H1 (cell line): ENCODE measurements around the gene ASTN2. TPM values are rescaled to one million over a fixed set of nuclear protein-coding genes. Genes with fewer than 3 reads are reported as not detected.

Experiments used
- CTCF ChIA-PET: fragments of 300-600 bp; sonication (Branson Sonifier 250); formaldehyde crosslinking; loops from one replicate; lab custom pipeline; 2021; ENCODE audit not compliant: partially characterized antibody; lab: Charles Lee
- POLR2A ChIA-PET: fragments of 300-600 bp; sonication (Branson Sonifier 250); formaldehyde crosslinking; loops from one replicate; lab custom pipeline; 2021; ENCODE audit warnings: inconsistent platforms; ENCODE audit not compliant: partially characterized antibody; lab: Charles Lee
- DNase-seq, 2 experiments: peaks; one replicate each; pipeline versions ENCODE4 v3.0.0 to v3.0.0-alpha.2; 2010 to 2022; ENCODE audit warnings: low spot score in 2 of 2, low read depth in 1 of 2, mixed read lengths in 1 of 2
- FAIRE-seq: peaks from 2 replicates; lab custom pipeline; 2011; peaks lifted over from hg19 to GRCh38; lab: Jason Lieb, UNC
- H2AFZ ChIP-seq: 2 replicates; pipeline ENCODE4 v1.8.1; 2012; ENCODE audit warnings: low read length, inconsistent platforms
- H2AK5ac ChIP-seq: 2 replicates; pipeline ENCODE4 v1.6.1; 2013; ENCODE audit warnings: low read depth, low read length
- H2BK120ac ChIP-seq: replicated peaks from 2 replicates; pipeline ENCODE3; 2013; ENCODE audit warnings: low read depth, low read length, inconsistent platforms
- H2BK12ac ChIP-seq: 2 replicates; pipeline ENCODE4 v1.6.1; 2013; ENCODE audit warnings: low read depth, low read length
- H2BK15ac ChIP-seq: 2 replicates; pipeline ENCODE4 v1.6.1; 2013; ENCODE audit warnings: low read length
- H2BK20ac ChIP-seq: 2 replicates; pipeline ENCODE4 v1.6.1; 2013; ENCODE audit warnings: low read length
- H2BK5ac ChIP-seq: 2 replicates; pipeline ENCODE4 v1.6.1; 2013; ENCODE audit warnings: low read depth, low read length
- H3K14ac ChIP-seq: 2 replicates; pipeline ENCODE4 v1.6.1; 2013; ENCODE audit warnings: inconsistent platforms; ENCODE audit not compliant: insufficient read length
- H3K18ac ChIP-seq: 2 replicates; pipeline ENCODE4 v1.6.1; 2013; ENCODE audit warnings: low read length; ENCODE audit errors: extremely low read depth
- H3K23ac ChIP-seq: 2 replicates; pipeline ENCODE4 v1.6.1; 2013; ENCODE audit warnings: inconsistent platforms; ENCODE audit not compliant: insufficient read length
- H3K23me2 ChIP-seq: 2 replicates; pipeline ENCODE4 v1.6.1; 2013; ENCODE audit warnings: low read depth, low read length
- H3K27ac ChIP-seq: 2 replicates; pipeline ENCODE4 v1.6.1; 2011; ENCODE audit warnings: low read depth, low read length, inconsistent platforms
- H3K27me3 ChIP-seq, 4 experiments: replicated peaks in 1 of 4; 1 replicate in 1 of 4; 2 replicates in 3 of 4; pipeline versions ENCODE4 v1.6.1 to v1.8.1; 2011 to 2013; ENCODE audit warnings: low read length in 3 of 4, mild to moderate bottlenecking in 3 of 4, inconsistent platforms in 2 of 4, mixed read lengths in 2 of 4, moderate library complexity in 1 of 4; ENCODE audit not compliant: control insufficient read depth in 3 of 4, insufficient read depth in 3 of 4; ENCODE audit errors: extremely low read depth in 1 of 4
- H3K36me3 ChIP-seq, 4 experiments: 2 replicates each; pipeline versions ENCODE4 v1.6.1 to v1.8.1; 2011 to 2013; ENCODE audit warnings: mild to moderate bottlenecking in 4 of 4, low read length in 3 of 4, moderate library complexity in 2 of 4, control low read depth in 1 of 4, inconsistent platforms in 1 of 4; ENCODE audit not compliant: insufficient read depth in 4 of 4, control insufficient read depth in 2 of 4
- H3K4ac ChIP-seq: replicated peaks from 2 replicates; pipeline ENCODE3; 2013; ENCODE audit warnings: low read length, low read depth, mixed read lengths, inconsistent platforms; ENCODE audit not compliant: insufficient read length
- H3K4me1 ChIP-seq, 4 experiments: replicated peaks in 1 of 4; 1 replicate in 1 of 4; 2 replicates in 3 of 4; pipeline versions ENCODE4 v1.6.1 to v1.8.1; 2011 to 2013; ENCODE audit warnings: low read length in 3 of 4, inconsistent platforms in 2 of 4, mixed read lengths in 1 of 4; ENCODE audit not compliant: insufficient read depth in 4 of 4, control insufficient read depth in 3 of 4
- H3K4me2 ChIP-seq, 2 experiments: 2 replicates each; pipeline versions ENCODE4 v1.6.1 to v1.8.1; 2011 to 2013; ENCODE audit warnings: low read depth in 2 of 2, low read length in 2 of 2, control low read depth in 1 of 2, inconsistent platforms in 1 of 2, mild to moderate bottlenecking in 1 of 2; ENCODE audit not compliant: insufficient read depth in 1 of 2
- H3K4me3 ChIP-seq, 4 experiments: fragments of 200-600, 300-600 bp in 1 of 4; sonication (generic), shearing (Covaris generic), sonication (Bioruptor Twin) in 1 of 4; 2 replicates each; pipeline versions ENCODE4 v1.5.1 to v1.8.1; 2011 to 2016; ENCODE audit warnings: low read length in 4 of 4, low read depth in 3 of 4, control low read depth in 2 of 4, inconsistent platforms in 2 of 4, mild to moderate bottlenecking in 2 of 4, mixed read lengths in 1 of 4, moderate library complexity in 1 of 4; ENCODE audit not compliant: insufficient read depth in 2 of 4; ENCODE audit errors: extremely low read depth in 1 of 4
- H3K56ac ChIP-seq: replicated peaks from 2 replicates; pipeline ENCODE3; 2013; ENCODE audit warnings: low read depth, mild to moderate bottlenecking, mixed read lengths, low read length, inconsistent platforms; ENCODE audit not compliant: insufficient read length
- H3K79me1 ChIP-seq: 2 replicates; pipeline ENCODE4 v1.6.1; 2013; ENCODE audit warnings: low read depth, low read length, control low read depth
- H3K79me2 ChIP-seq, 2 experiments: 2 replicates each; pipeline versions ENCODE4 v1.6.1 to v1.8.1; 2012 to 2013; ENCODE audit warnings: low read length in 2 of 2, mild to moderate bottlenecking in 2 of 2, inconsistent platforms in 1 of 2; ENCODE audit not compliant: insufficient read depth in 2 of 2, control insufficient read depth in 1 of 2
- H3K9ac ChIP-seq, 4 experiments: replicated peaks in 1 of 4; 1 replicate in 1 of 4; 2 replicates in 3 of 4; pipeline versions ENCODE4 v1.6.1 to v1.8.1; 2011 to 2013; ENCODE audit warnings: low read depth in 3 of 4, low read length in 3 of 4, control low read depth in 2 of 4, mild to moderate bottlenecking in 2 of 4, moderate library complexity in 2 of 4, inconsistent platforms in 1 of 4; ENCODE audit errors: extremely low read depth in 1 of 4
- H3K9me3 ChIP-seq, 2 experiments: 2 replicates each; pipeline versions ENCODE4 v1.6.1 to v1.8.1; 2012 to 2013; ENCODE audit warnings: mild to moderate bottlenecking in 2 of 2, moderate library complexity in 2 of 2, control low read depth in 1 of 2, inconsistent platforms in 1 of 2, low read depth in 1 of 2, low read length in 1 of 2, mixed read lengths in 1 of 2; ENCODE audit not compliant: insufficient read depth in 2 of 2
- H4K20me1 ChIP-seq, 2 experiments: replicated peaks in 1 of 2; 2 replicates each; pipeline versions ENCODE3 to v1.8.1; 2011 to 2013; ENCODE audit warnings: inconsistent platforms in 2 of 2, low read length in 2 of 2, mild to moderate bottlenecking in 1 of 2; ENCODE audit not compliant: insufficient read depth in 2 of 2, control insufficient read depth in 1 of 2
- H4K5ac ChIP-seq: 2 replicates; pipeline ENCODE4 v1.6.1; 2013; ENCODE audit warnings: low read length, low read depth, mixed read lengths, inconsistent platforms; ENCODE audit not compliant: insufficient read length
- H4K8ac ChIP-seq: 2 replicates; pipeline ENCODE4 v1.8.0; 2013; ENCODE audit warnings: mild to moderate bottlenecking, moderate library complexity, low read length, inconsistent platforms; ENCODE audit not compliant: insufficient read depth; ENCODE audit errors: extremely low read depth
- H4K91ac ChIP-seq: replicated peaks from 2 replicates; pipeline ENCODE3; 2013; ENCODE audit warnings: low read length, mixed read lengths, inconsistent platforms; ENCODE audit not compliant: insufficient read length
- CHD2 ChIP-seq: IDR thresholded peaks from 2 replicates; pipeline ENCODE4 v1.6.1; 2012; ENCODE audit warnings: low read length, improper control_type of control experiment
- CTBP2 ChIP-seq: IDR thresholded peaks from 2 replicates; pipeline ENCODE4 v1.7.0; 2011; ENCODE audit warnings: borderline replicate concordance, mild to moderate bottlenecking, moderate library complexity, mixed read lengths, low read length; ENCODE audit not compliant: insufficient read depth, insufficient read length
- GABPA ChIP-seq: IDR thresholded peaks from 2 replicates; pipeline ENCODE4 v1.6.1; 2011; ENCODE audit warnings: mild to moderate bottlenecking, low read length, moderate library complexity, borderline replicate concordance; ENCODE audit not compliant: insufficient read depth
- SP1 ChIP-seq: IDR thresholded peaks from 2 replicates; pipeline ENCODE4 v1.6.1; 2011; ENCODE audit warnings: low read depth, low read length
- SP2 ChIP-seq: IDR thresholded peaks from 2 replicates; pipeline ENCODE4 v1.6.1; 2012; ENCODE audit warnings: mild to moderate bottlenecking, low read length, inconsistent platforms
- SP4 ChIP-seq: IDR thresholded peaks from 2 replicates; pipeline ENCODE4 v1.6.1; 2012; ENCODE audit warnings: low read length, inconsistent platforms
- WGBS, 2 experiments: shearing (Covaris generic) in 1 of 2; methylation state at CpG; one replicate each; pipeline versions ENCODE4 v1.1.6 to v1.1.7; 2013 to 2015; ENCODE audit warnings: low lambda C conversion rate in 2 of 2, mixed read lengths in 2 of 2, inconsistent platforms in 1 of 2, low coverage in 1 of 2, missing lambda C conversion rate in 1 of 2; ENCODE audit not compliant: insufficient replicate concordance in 2 of 2, insufficient coverage in 1 of 2, insufficient read length in 1 of 2; ENCODE audit errors: extremely low coverage in 1 of 2, missing lambda C conversion rate in 1 of 2; 5-methylcytosine and 5-hydroxymethylcytosine counted together
- polyA plus RNA-seq, 7 experiments: library from polyadenylated mRNA; depleted of rRNA in 3 of 7; stranded (reverse) in 5 of 7; unstranded in 2 of 7; fragments of >200 nt in 5 of 7; fragments of 200-250 nt in 2 of 7; gene quantifications; 1 replicate in 5 of 7; 2 replicates in 1 of 7; 4 replicates in 1 of 7; pipeline versions ENCODE4 v1.2.1 to v1.2.3, GENCODE V29; 2011 to 2013; ENCODE audit warnings: missing spikeins in 2 of 7, mixed read lengths in 2 of 7
- total RNA-seq: library from RNA; stranded (reverse); fragmentation: NEBNext Ultra II Directional; extraction: Animal tissue kit (Norgen Biotek cat#: 25700); gene quantifications from 2 replicates; pipeline ENCODE4 v1.2.1, GENCODE V29; 2021

ASTN2 gene
- total and polyA plus RNA-seq, 2 of the 8 experiments (the other 6 are each of a cell fraction or from before 2014, with no cell fraction given), result 8.2 to 13.7 TPM

GRCh38 chr9:116905171-116905588 is 509.7 kb downstream of the ASTN2 start:
- H3K27ac ChIP-seq, result no peak overlapping the region
- no peak for FAIRE-seq
- H3K79me2 ChIP-seq, result no peaks in the 10 kb centered on the region
- no peak overlapping the region for H3K4ac ChIP-seq
- H2BK5ac ChIP-seq, result no peak overlapping the region
- H2BK12ac ChIP-seq, result no peak overlapping the region
- no peak overlapping the region; the same call in 1 of the 2 replicates for H2BK15ac ChIP-seq
- POLR2A ChIA-PET, result interaction anchor here (1.2 kb wide), 1 partner anchor 11 kb away, joined by 3 read pairs; no protein-coding TSS in a partner anchor
- no peak overlapping the region for H4K5ac ChIP-seq
- no peak overlapping the region for H3K56ac ChIP-seq
- no peak overlapping the region for H3K4me3 ChIP-seq
- no peak overlapping the region for H3K4me2 ChIP-seq
- TF ChIP-seq SP4, result no peak
- TF ChIP-seq SP2, result no peak
- no peak for TF ChIP-seq CTBP2
- TF ChIP-seq SP1, result no peak
- no peak for TF ChIP-seq CHD2
- no peak for TF ChIP-seq GABPA
- TF ChIP-seq, all 59 proteins: peak for 0
- Histone ChIP-seq H3K27me3 (no peaks in the 10 kb centered on the region), H3K23ac (no peak overlapping the region), H2BK120ac (no peak overlapping the region), H2AFZ (no peak overlapping the region), H3K9me3 (no peaks in the 10 kb centered on the region), H3K18ac (no peak overlapping the region), H3K79me1 (no peaks in the 10 kb centered on the region), H3K14ac (no peak overlapping the region), H4K20me1 (no peaks in the 10 kb centered on the region), H2BK20ac (peak overlapping the region; percentile 49; the same call in 1 of the 2 replicates), H3K36me3 (no peaks in the 10 kb centered on the region), H3K23me2 (no peaks in the 10 kb centered on the region), H4K8ac (no peak overlapping the region), H2AK5ac (peak overlapping the region; percentile 66; the same call in 1 of the 2 replicates), H3K4me1 (peaks cover 0 to 8% (median 1%) of the 10 kb centered on the region in 4 experiments; a peak in 2 of 7 replicates), H3K9ac (no peak overlapping the region), H4K91ac (no peak overlapping the region)
- WGBS, 2 experiments, result 73% methylated on average over 10 of the region's 10 CpGs; no CpG with 5 or more reads in 1 of the 2 experiments
- CTCF ChIA-PET, result interaction anchor here (0.6 to 3.0 kb wide), 2 partner anchors 45 to 471 kb away, joined by 3 to 11 read pairs; no protein-coding TSS in a partner anchor
- DNase-seq, result no peak
